Measurements from ENCODE around the gene LACTB.

LACTB gene

DNA sequence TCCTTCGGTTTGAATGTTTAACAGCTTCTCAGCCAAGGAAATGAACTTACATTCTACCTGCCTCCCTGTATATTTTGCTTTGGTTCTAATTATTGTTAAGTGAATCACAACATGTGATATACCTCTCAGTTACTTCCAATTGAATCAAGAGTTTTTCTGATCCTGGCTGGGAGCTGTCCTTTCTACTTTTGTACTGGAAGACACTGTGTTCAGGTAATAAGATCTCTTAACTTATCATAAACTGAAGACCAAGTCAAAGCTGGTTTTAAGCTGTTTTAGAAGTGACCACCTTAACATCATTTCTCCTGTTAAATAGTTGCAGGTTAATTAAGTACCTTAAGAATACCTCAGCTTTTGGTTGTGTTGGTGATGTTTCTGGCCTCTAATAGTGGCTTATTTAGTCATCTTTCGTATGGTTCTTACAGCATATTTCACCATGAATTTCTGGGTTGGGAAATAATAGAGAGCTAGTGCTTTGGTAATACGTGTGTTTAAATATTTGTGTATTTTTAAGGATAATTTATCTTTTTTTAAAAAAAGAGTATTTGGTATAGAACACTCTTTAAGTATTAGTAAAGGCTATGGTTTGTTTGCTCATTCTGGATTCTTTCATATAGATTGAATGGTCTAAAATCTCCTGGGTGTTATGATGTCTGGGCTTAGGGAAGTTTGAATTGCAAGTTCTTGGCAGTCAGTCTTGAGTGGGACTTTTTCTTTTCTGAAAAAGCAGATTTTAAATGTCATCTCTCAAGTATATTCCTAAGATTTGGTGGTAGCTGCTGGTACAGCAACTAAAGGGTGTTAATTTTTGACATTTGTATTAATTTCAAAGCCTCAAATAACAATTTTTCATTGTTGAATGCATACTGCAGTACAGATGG is 69.3 kb downstream of the LACTB start:
- H3K9ac ChIP-seq (ENCODE audit: insufficient read length), result no peak overlapping the region
- no peak overlapping the region for H3K27ac ChIP-seq
- H3K36me3 ChIP-seq (ENCODE audit: insufficient read depth, low read length), result no peaks in the 10 kb centered on the region
- H3K4me3 ChIP-seq, result peak overlapping the region; percentile 90
- TF ChIP-seq POLR2AphosphoS5 (IDR thresholded peaks at IDR 0.05; ENCODE audit: borderline replicate concordance, low read depth, low read length), result no peak
- TF ChIP-seq FOXP2 (optimal IDR thresholded peaks at IDR 0.05; ENCODE audit: control extremely low read depth, extremely low read length, insufficient read depth), result no peak
- TF ChIP-seq EZH2 (IDR thresholded peaks at IDR 0.05), result no peak
- no peak for DNase-seq (ENCODE audit: low read depth, low spot score)
- H3K9me3 ChIP-seq (ENCODE audit: low read depth, low read length), result no peaks in the 10 kb centered on the region
